A549 (cell line): ENCODE results near the gene MYADM. TPM values are rescaled to one million over a fixed set of nuclear protein-coding genes. Genes with fewer than 3 reads are reported as not detected.

ENCODE experiments used
- ATAC-seq, 2 experiments: fragments of 200-7000 bp in 1 of 2; fragments of >200 bp in 1 of 2; cut with Nextera tagmentation in 1 of 2; cut with Tn5 transposase in 1 of 2; 3 replicates each; pipeline versions ENCODE4 v1.8.0 to v1.9.1; 2018 to 2020; ENCODE audit warnings: mild to moderate bottlenecking in 1 of 2, moderate library complexity in 1 of 2
- CTCF ChIA-PET: fragments of 300-600 bp; sonication (Branson Sonifier 250); formaldehyde crosslinking; extraction: SDS; loops from one replicate; lab custom pipeline; 2021; ENCODE audit warnings: antibody characterized with exemption, inconsistent platforms; lab: Yijun Ruan, JAX
- POLR2A ChIA-PET: fragments of 350-600 bp; formaldehyde crosslinking; extraction: SDS; loops from one replicate; lab custom pipeline; 2021; ENCODE audit warnings: antibody characterized with exemption, inconsistent platforms; lab: Yijun Ruan, JAX
- DNase-seq, 2 experiments: peaks; one replicate each; pipeline versions ENCODE4 v3.0.0 to v3.0.0-alpha.2; 2011 to 2016; ENCODE audit warnings: low read depth in 1 of 2, low spot score in 1 of 2
- FAIRE-seq: peaks from 2 replicates; lab custom pipeline; 2011; peaks lifted over from hg19 to GRCh38; lab: Jason Lieb, UNC
- H3K27ac ChIP-seq, 2 experiments: fragments of >200 bp; sonication (Bioruptor Twin); formaldehyde crosslinking; 3 replicates each; pipeline ENCODE4 v1.5.1; 2016 to 2017
- H3K4me1 ChIP-seq: fragments of >200 bp; sonication (Bioruptor Twin); formaldehyde crosslinking; 3 replicates; pipeline ENCODE4 v1.6.1; 2016
- H3K4me2 ChIP-seq: fragments of >200 bp; sonication (Bioruptor Twin); formaldehyde crosslinking; 3 replicates; pipeline ENCODE4 v1.6.1; 2016
- H3K4me3 ChIP-seq: fragments of >200 bp; sonication (Bioruptor Twin); formaldehyde crosslinking; 3 replicates; pipeline ENCODE4 v1.5.1; 2016
- H3K9me3 ChIP-seq: fragments of >200 bp; sonication (Bioruptor Twin); formaldehyde crosslinking; 3 replicates; pipeline ENCODE4 v1.6.1; 2016
- BHLHE40 ChIP-seq: IDR thresholded peaks from 2 replicates; pipeline ENCODE4 v1.6.1; 2012; ENCODE audit warnings: low read depth, low read length, inconsistent platforms
- ELK1 ChIP-seq: fragments of 150-350 bp; IDR thresholded peaks from 2 replicates; pipeline ENCODE4 v1.6.1; 2014; ENCODE audit warnings: low read depth, mild to moderate bottlenecking, low read length
- EP300 ChIP-seq, 2 experiments: fragments of >200 bp; sonication (Bioruptor Twin); formaldehyde crosslinking; IDR thresholded peaks; 2 replicates in 1 of 2; 3 replicates in 1 of 2; pipeline ENCODE4 v1.6.1; 2016 to 2017
- ESRRA ChIP-seq: fragments of 150-350 bp; IDR thresholded peaks from 2 replicates; pipeline ENCODE4 v1.6.1; 2014; ENCODE audit warnings: mild to moderate bottlenecking, low read length, borderline replicate concordance
- FOSB ChIP-seq: fragments of 250-450 bp; sonication (Bioruptor Pico); IDR thresholded peaks from 2 replicates; pipeline ENCODE4 v1.5.0; 2020; ENCODE audit warnings: mild to moderate bottlenecking, moderate library complexity
- HDAC2 ChIP-seq: fragments of 200-600 bp; sonication (generic); IDR thresholded peaks from 2 replicates; pipeline ENCODE4 v1.6.1; 2016
- HOXB13 ChIP-seq: fragments of 250-450 bp; sonication (Bioruptor Pico); IDR thresholded peaks from 2 replicates; pipeline ENCODE4 v1.5.0; 2020; ENCODE audit warnings: low read depth, mild to moderate bottlenecking, moderate library complexity
- JUN ChIP-seq, 2 experiments: fragments of >200 bp; sonication (Bioruptor Twin); formaldehyde crosslinking; IDR thresholded peaks; 2 replicates in 1 of 2; 3 replicates in 1 of 2; pipeline ENCODE4 v1.6.1; 2016 to 2017
- KDM1A ChIP-seq: fragments of 200-600 bp; sonication (generic); IDR thresholded peaks from 2 replicates; pipeline ENCODE4 v1.6.1; 2016; ENCODE audit warnings: low read depth, mild to moderate bottlenecking
- MAFK ChIP-seq: fragments of 450-650 bp; IDR thresholded peaks from 2 replicates; pipeline ENCODE4 v1.6.1; 2014; ENCODE audit not compliant: partially characterized antibody
- MYC ChIP-seq: IDR thresholded peaks from 2 replicates; pipeline ENCODE4 v1.6.1; 2012; ENCODE audit warnings: mild to moderate bottlenecking, inconsistent platforms, low read length, improper control_type of control experiment, borderline replicate concordance
- PBX3 ChIP-seq: IDR thresholded peaks from 2 replicates; pipeline ENCODE4 v1.6.1; 2012
- PHF8 ChIP-seq: fragments of 200-600 bp; sonication (generic); IDR thresholded peaks from 2 replicates; pipeline ENCODE4 v1.6.1; 2016; ENCODE audit warnings: low read depth, mild to moderate bottlenecking, antibody characterized with exemption, moderate library complexity, borderline replicate concordance
- POLR2A ChIP-seq: IDR thresholded peaks from 2 replicates; pipeline ENCODE4 v1.6.1; 2012; ENCODE audit warnings: mild to moderate bottlenecking, low read length
- RAD21 ChIP-seq, 2 experiments: fragments of >200 bp in 1 of 2; sonication (Bioruptor Twin) in 1 of 2; formaldehyde crosslinking in 1 of 2; IDR thresholded peaks in 1 of 2; conservative IDR thresholded peaks in 1 of 2; 2 replicates in 1 of 2; 3 replicates in 1 of 2; pipeline ENCODE4 v1.6.1; 2012 to 2018; ENCODE audit warnings: inconsistent platforms in 1 of 2
- ZC3H11A ChIP-seq: fragments of 450-650 bp; IDR thresholded peaks from 2 replicates; pipeline ENCODE4 v1.6.1; 2014; ENCODE audit warnings: antibody characterized with exemption, mild to moderate bottlenecking
- ZFP36 ChIP-seq: fragments of 450-650 bp; IDR thresholded peaks from 2 replicates; pipeline ENCODE4 v1.6.1; 2014; ENCODE audit warnings: borderline replicate concordance; ENCODE audit not compliant: partially characterized antibody
- ZNF302 ChIP-seq: fragments of 250-450 bp; sonication (Bioruptor Pico); IDR thresholded peaks from 2 replicates; pipeline ENCODE4 v1.9.0; 2021; ENCODE audit warnings: inconsistent platforms, mild to moderate bottlenecking, moderate library complexity
- ZSCAN20 ChIP-seq: fragments of 250-450 bp; sonication (Bioruptor Pico); IDR thresholded peaks from 2 replicates; pipeline ENCODE4 v1.8.0; 2022; ENCODE audit warnings: mild to moderate bottlenecking, moderate library complexity
- WGBS: methylation state at CpG from one replicate; pipeline ENCODE4 v1.1.6; 2017; ENCODE audit errors: missing lambda C conversion rate; 5-methylcytosine and 5-hydroxymethylcytosine counted together
- polyA plus RNA-seq, 4 experiments: library from polyadenylated mRNA; depleted of rRNA in 3 of 4; stranded (reverse); fragments of >200 nt; fragmentation: RNase III in 1 of 4; extraction: RNeasy Plus Mini Kit Qiagen cat#74134 plus additional on column Dnase treatment in 1 of 4; gene quantifications; 2 replicates in 3 of 4; 3 replicates in 1 of 4; pipeline ENCODE4 v1.2.3, GENCODE V29; 2011 to 2017
- TF ChIP-seq, protein P1 (sequence below): fragments of 250-450 bp; sonication (Bioruptor Pico); IDR thresholded peaks from 2 replicates; pipeline ENCODE4 v1.5.0; 2021; ENCODE audit warnings: mild to moderate bottlenecking, moderate library complexity, borderline replicate concordance
- TF ChIP-seq, protein P2 (sequence below): fragments of >200 bp; sonication (Bioruptor Twin); formaldehyde crosslinking; IDR thresholded peaks from 3 replicates; pipeline ENCODE4 v1.5.1; 2016

The MYADM gene
- polyA plus RNA-seq, 2 of the 4 experiments (the other 2 are of a cell fraction): 37.7 to 90.7 TPM

GRCh38 chr19:53847555-53847954 is 20.1 kb upstream of the MYADM start:
- H3K4me2 ChIP-seq: no peak overlapping the region
- no peak for TF ChIP-seq ZFP36
- no peak for TF ChIP-seq KDM1A
- TF ChIP-seq EP300 (IDR thresholded peaks at IDR 0.05): no peak
- no peak for TF ChIP-seq ZSCAN20 (CRISPR knock-in tag)
- TF ChIP-seq ESRRA: no peak
- no peak for TF ChIP-seq MYC
- TF ChIP-seq BHLHE40: no peak
- TF ChIP-seq, protein P1, sequence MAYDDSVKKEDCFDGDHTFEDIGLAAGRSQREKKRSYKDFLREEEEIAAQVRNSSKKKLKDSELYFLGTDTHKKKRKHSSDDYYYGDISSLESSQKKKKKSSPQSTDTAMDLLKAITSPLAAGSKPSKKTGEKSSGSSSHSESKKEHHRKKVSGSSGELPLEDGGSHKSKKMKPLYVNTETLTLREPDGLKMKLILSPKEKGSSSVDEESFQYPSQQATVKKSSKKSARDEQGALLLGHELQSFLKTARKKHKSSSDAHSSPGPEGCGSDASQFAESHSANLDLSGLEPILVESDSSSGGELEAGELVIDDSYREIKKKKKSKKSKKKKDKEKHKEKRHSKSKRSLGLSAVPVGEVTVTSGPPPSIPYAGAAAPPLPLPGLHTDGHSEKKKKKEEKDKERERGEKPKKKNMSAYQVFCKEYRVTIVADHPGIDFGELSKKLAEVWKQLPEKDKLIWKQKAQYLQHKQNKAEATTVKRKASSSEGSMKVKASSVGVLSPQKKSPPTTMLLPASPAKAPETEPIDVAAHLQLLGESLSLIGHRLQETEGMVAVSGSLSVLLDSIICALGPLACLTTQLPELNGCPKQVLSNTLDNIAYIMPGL: no peak
- TF ChIP-seq PBX3: no peak
- no peak for TF ChIP-seq ZC3H11A
- TF ChIP-seq ZNF302: no peak
- TF ChIP-seq HDAC2: no peak
- no peak for TF ChIP-seq RAD21 (conservative IDR thresholded peaks at IDR 0.05 in 1 of 2, IDR thresholded peaks at IDR 0.05 in 1 of 2)
- TF ChIP-seq, protein P2, sequence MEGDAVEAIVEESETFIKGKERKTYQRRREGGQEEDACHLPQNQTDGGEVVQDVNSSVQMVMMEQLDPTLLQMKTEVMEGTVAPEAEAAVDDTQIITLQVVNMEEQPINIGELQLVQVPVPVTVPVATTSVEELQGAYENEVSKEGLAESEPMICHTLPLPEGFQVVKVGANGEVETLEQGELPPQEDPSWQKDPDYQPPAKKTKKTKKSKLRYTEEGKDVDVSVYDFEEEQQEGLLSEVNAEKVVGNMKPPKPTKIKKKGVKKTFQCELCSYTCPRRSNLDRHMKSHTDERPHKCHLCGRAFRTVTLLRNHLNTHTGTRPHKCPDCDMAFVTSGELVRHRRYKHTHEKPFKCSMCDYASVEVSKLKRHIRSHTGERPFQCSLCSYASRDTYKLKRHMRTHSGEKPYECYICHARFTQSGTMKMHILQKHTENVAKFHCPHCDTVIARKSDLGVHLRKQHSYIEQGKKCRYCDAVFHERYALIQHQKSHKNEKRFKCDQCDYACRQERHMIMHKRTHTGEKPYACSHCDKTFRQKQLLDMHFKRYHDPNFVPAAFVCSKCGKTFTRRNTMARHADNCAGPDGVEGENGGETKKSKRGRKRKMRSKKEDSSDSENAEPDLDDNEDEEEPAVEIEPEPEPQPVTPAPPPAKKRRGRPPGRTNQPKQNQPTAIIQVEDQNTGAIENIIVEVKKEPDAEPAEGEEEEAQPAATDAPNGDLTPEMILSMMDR: no peak
- TF ChIP-seq POLR2A: no peak
- H3K4me1 ChIP-seq: peaks cover 18% of the 10 kb centered on the region
- ChIA-PET POLR2A (interaction anchor here (2.6 kb wide), 1 partner anchor 19 kb away, joined by 11 read pairs; the partner anchor contains the start of gene MYADM), CTCF (interaction anchor here (0.6 to 2.4 kb wide), 8 partner anchors 14 to 181 kb away, joined by 3 to 11 read pairs (median 4); partner anchors contain the start of gene PRKCG)
- DNase-seq (no peak), ATAC-seq (peak in 1 of 2 experiments; percentile 40; a peak in 2 of 6 replicates), FAIRE-seq (no peak)
- 82% methylated on average over 8 of the region's 8 CpGs for WGBS
- H3K27ac ChIP-seq: peak overlapping the region in 1 of 2 experiments; percentile 32; a peak in 3 of 6 replicates
- H3K4me3 ChIP-seq: no peak overlapping the region
- no peaks in the 10 kb centered on the region for H3K9me3 ChIP-seq

DNA sequence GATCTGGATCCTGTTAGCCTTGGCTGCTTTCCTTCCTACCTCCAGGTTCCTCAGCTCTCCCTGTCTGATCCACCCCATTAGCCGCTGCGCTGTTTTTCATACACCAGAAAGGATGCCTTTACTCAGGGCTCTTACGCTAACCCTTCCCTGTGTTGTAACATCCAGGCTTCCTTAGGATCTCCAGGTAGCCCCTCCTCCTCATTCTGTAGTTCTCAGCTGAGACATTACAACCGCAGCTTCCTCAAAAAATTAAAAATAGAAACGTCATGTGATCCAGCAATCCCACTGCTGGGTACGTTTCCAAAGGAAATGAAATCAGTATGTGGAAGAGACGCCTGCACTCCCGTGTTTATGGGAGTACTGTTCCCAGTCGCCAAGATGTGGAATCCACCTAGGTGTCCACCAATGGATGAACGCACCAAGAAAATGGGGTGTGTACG is 18.4 kb upstream of the MYADM start:
- Histone ChIP-seq H3K9me3 (no peaks in the 10 kb centered on the region), H3K4me3 (no peak overlapping the region), H3K27ac (no peak overlapping the region), H3K4me1 (peaks cover 8% of the 10 kb centered on the region; the same call in 2 of the 3 replicates), H3K4me2 (no peak overlapping the region)
- no peak for DNase-seq
- no peak for ATAC-seq
- CTCF ChIA-PET: interaction anchor here (1.0 to 2.3 kb wide), 7 partner anchors 11 to 181 kb away, joined by 3 to 7 read pairs (median 5); partner anchors contain the start of gene PRKCG
- TF ChIP-seq HOXB13 (CRISPR knock-in tag): no peak
- no peak for TF ChIP-seq HDAC2
- no peak for TF ChIP-seq ELK1
- no peak for TF ChIP-seq MAFK
- no peak for TF ChIP-seq KDM1A
- TF ChIP-seq JUN (IDR thresholded peaks at IDR 0.05): no peak
- TF ChIP-seq PHF8: no peak
- no peak for TF ChIP-seq FOSB (CRISPR knock-in tag)
- WGBS: 83% methylated on average over 11 of the region's 11 CpGs
- no peak for FAIRE-seq
- POLR2A ChIA-PET: interaction anchor here (2.6 kb wide), 1 partner anchor 18 kb away, joined by 11 read pairs; the partner anchor contains the start of gene MYADM
